ENCODE results near the gene TAS2R46.

DNA sequence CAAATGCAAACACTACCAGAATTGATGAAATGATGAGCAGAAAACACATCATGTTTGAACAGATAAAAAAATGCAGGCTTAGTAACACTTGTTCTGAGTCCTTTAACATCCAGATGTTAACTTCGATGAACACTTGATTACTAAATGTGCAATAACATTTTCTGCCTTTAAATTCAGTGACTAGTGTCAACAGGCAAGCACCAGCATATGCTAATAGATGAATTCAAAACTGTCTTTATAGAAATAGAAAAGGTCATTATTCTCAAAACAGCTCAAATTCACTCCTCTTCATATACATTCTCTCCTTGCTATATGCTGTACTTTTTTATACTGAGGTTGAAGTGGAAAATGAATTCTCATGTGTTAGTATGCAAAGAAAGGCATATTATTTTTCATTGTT is 39.6 kb downstream of the TAS2R46 start, which contains the start of gene TAS2R19:
- TF ChIP-seq BHLHE40 (IDR thresholded peaks at IDR 0.05; ENCODE audit: low read length) (no peak), ZNF274 (IDR thresholded peaks at IDR 0.05; ENCODE audit: borderline replicate concordance, low read depth, low read length) (no peak), ETV6 (IDR thresholded peaks at IDR 0.05; ENCODE audit: borderline replicate concordance in 1 of 2, low read depth in 2 of 2, low read length in 1 of 2) (no peak), ETV6 (CRISPR knock-in tag; IDR thresholded peaks at IDR 0.05; ENCODE audit: borderline replicate concordance) (no peak), ZNF354B (CRISPR knock-in tag; IDR thresholded peaks at IDR 0.05) (no peak), ZNF707 (CRISPR knock-in tag; conservative IDR thresholded peaks at IDR 0.05) (no peak), SMARCA4 (IDR thresholded peaks at IDR 0.05) (no peak)

Data from K562 (cell line).